MM.1S (cell line): ENCODE data around the gene MOG.
A peak's percentile ranks its signal among the peaks of the same experiment; 100 is the strongest.

Source experiments
- DNase-seq: peaks from one replicate; pipeline ENCODE4 v3.0.0-alpha.2; 2015
- H2AFZ ChIP-seq: fragments of 300-600 bp; sonication (generic); 2 replicates; pipeline ENCODE4 v1.6.0; 2016; ENCODE audit warnings: antibody characterized with exemption, low read length
- H3F3A ChIP-seq: fragments of 300-600 bp; sonication (generic); 2 replicates; pipeline ENCODE4 v1.6.1; 2016; ENCODE audit warnings: mild to moderate bottlenecking, antibody characterized with exemption, low read length, moderate library complexity, mixed read lengths; ENCODE audit not compliant: insufficient read depth
- H3K27ac ChIP-seq: fragments of 300-600 bp; sonication (generic); 2 replicates; pipeline ENCODE4 v1.5.1; 2016; ENCODE audit warnings: mild to moderate bottlenecking, low read length
- H3K27me3 ChIP-seq: fragments of 300-600 bp; sonication (generic); replicated peaks from 2 replicates; pipeline ENCODE4 v1.6.0; 2016; ENCODE audit warnings: low read length; ENCODE audit not compliant: insufficient read depth
- H3K36me3 ChIP-seq: fragments of 300-600 bp; sonication (generic); replicated peaks from 2 replicates; pipeline ENCODE4 v1.6.1; 2016; ENCODE audit warnings: mild to moderate bottlenecking, low read length, mixed read lengths; ENCODE audit not compliant: insufficient read depth
- H3K4me1 ChIP-seq: fragments of 300-600 bp; sonication (generic); 2 replicates; pipeline ENCODE4 v1.6.1; 2016; ENCODE audit warnings: low read length, mixed read lengths
- H3K4me2 ChIP-seq: fragments of 300-600 bp; sonication (generic); 2 replicates; pipeline ENCODE4 v1.6.0; 2016; ENCODE audit warnings: low read depth, low read length
- H3K4me3 ChIP-seq: fragments of 300-600 bp; sonication (generic); 2 replicates; pipeline ENCODE4 v1.5.1; 2016; ENCODE audit warnings: low read length, mixed read lengths
- H3K79me2 ChIP-seq: fragments of 300-600 bp; sonication (generic); 2 replicates; pipeline ENCODE4 v1.6.1; 2016; ENCODE audit warnings: mixed run types, low read length, mixed read lengths
- H3K9ac ChIP-seq: fragments of 300-600 bp; sonication (generic); 2 replicates; pipeline ENCODE4 v1.6.1; 2016; ENCODE audit warnings: low read length, mixed read lengths
- H3K9me2 ChIP-seq: fragments of 300-600 bp; sonication (generic); replicated peaks from 2 replicates; pipeline ENCODE4 v1.6.1; 2016; ENCODE audit warnings: mild to moderate bottlenecking, low read length, mixed read lengths; ENCODE audit not compliant: insufficient read depth
- H3K9me3 ChIP-seq: fragments of 300-600 bp; sonication (generic); replicated peaks from 2 replicates; pipeline ENCODE4 v1.6.1; 2016; ENCODE audit warnings: mild to moderate bottlenecking, low read length, mixed read lengths; ENCODE audit not compliant: insufficient read depth
- H4K20me1 ChIP-seq: fragments of 300-600 bp; sonication (generic); 2 replicates; pipeline ENCODE4 v1.6.1; 2016; ENCODE audit warnings: mild to moderate bottlenecking, low read length, moderate library complexity, mixed read lengths; ENCODE audit not compliant: insufficient read depth
- CTCF ChIP-seq: fragments of 300-600 bp; sonication (generic); IDR thresholded peaks from 2 replicates; pipeline ENCODE4 v1.5.1; 2016; ENCODE audit warnings: antibody characterized with exemption, low read length, mixed read lengths
- EZH2 ChIP-seq: fragments of 300-600 bp; sonication (generic); optimal IDR thresholded peaks from 2 replicates; pipeline ENCODE3; 2017; ENCODE audit warnings: low read depth, mild to moderate bottlenecking, antibody characterized with exemption, low read length, mixed read lengths
- EZH2phosphoT487 ChIP-seq: fragments of 300-600 bp; sonication (generic); IDR thresholded peaks from 2 replicates; pipeline ENCODE4 v1.6.1; 2018; ENCODE audit warnings: antibody characterized with exemption, low read length

The MOG gene

GRCh38 chr6:29651413-29652197 is 5.3 kb upstream of the MOG start:
- H3F3A ChIP-seq: no peaks in the 10 kb centered on the region
- no peak overlapping the region for H3K4me3 ChIP-seq
- H3K9me3 ChIP-seq: no peaks in the 10 kb centered on the region
- H3K4me2 ChIP-seq: peak overlapping the region; percentile 0; the same call in 1 of the 2 replicates
- no peak overlapping the region for H3K27ac ChIP-seq
- H3K4me1 ChIP-seq: peaks cover 18% of the 10 kb centered on the region
- no peaks in the 10 kb centered on the region for H3K79me2 ChIP-seq
- H4K20me1 ChIP-seq: no peaks in the 10 kb centered on the region
- H3K9me2 ChIP-seq: no peaks in the 10 kb centered on the region
- H3K36me3 ChIP-seq: no peaks in the 10 kb centered on the region
- H2AFZ ChIP-seq: no peak overlapping the region
- TF ChIP-seq CTCF (peak; percentile 67), EZH2 (no peak)
- H3K9ac ChIP-seq: no peak overlapping the region
- no peaks in the 10 kb centered on the region for H3K27me3 ChIP-seq
- DNase-seq: peak; percentile 46

GRCh38 chr6:29652198-29652584 is 4.7 kb upstream of the MOG start:
- DNase-seq: no peak
- Histone ChIP-seq H2AFZ (no peak overlapping the region), H4K20me1 (no peaks in the 10 kb centered on the region), H3K4me3 (no peak overlapping the region), H3K9me3 (no peaks in the 10 kb centered on the region), H3K79me2 (no peaks in the 10 kb centered on the region), H3K27me3 (no peaks in the 10 kb centered on the region), H3K9me2 (no peaks in the 10 kb centered on the region), H3F3A (no peaks in the 10 kb centered on the region), H3K27ac (no peak overlapping the region), H3K4me1 (peaks cover 20% of the 10 kb centered on the region), H3K36me3 (no peaks in the 10 kb centered on the region), H3K4me2 (no peak overlapping the region), H3K9ac (no peak overlapping the region)
- TF ChIP-seq EZH2phosphoT487 (no peak), CTCF (no peak), EZH2 (no peak)

GRCh38 chr6:29653452-29654038 is 3.3 kb upstream of the MOG start:
- H3K9me2 ChIP-seq: no peaks in the 10 kb centered on the region
- H3K4me2 ChIP-seq: no peak overlapping the region
- DNase-seq: peak; percentile 75
- peaks cover 20% of the 10 kb centered on the region for H3K4me1 ChIP-seq
- H2AFZ ChIP-seq: no peak overlapping the region
- no peaks in the 10 kb centered on the region for H3K36me3 ChIP-seq
- H3K27me3 ChIP-seq: no peaks in the 10 kb centered on the region
- H3K9me3 ChIP-seq: no peaks in the 10 kb centered on the region
- H3K4me3 ChIP-seq: no peak overlapping the region
- TF ChIP-seq EZH2phosphoT487: no peak
- no peak for TF ChIP-seq EZH2
- peak; percentile 66 for TF ChIP-seq CTCF
- H3K27ac ChIP-seq: no peak overlapping the region
- no peaks in the 10 kb centered on the region for H3K79me2 ChIP-seq
- no peak overlapping the region for H3K9ac ChIP-seq
- no peaks in the 10 kb centered on the region for H3F3A ChIP-seq
- H4K20me1 ChIP-seq: no peaks in the 10 kb centered on the region
